ENCODE results near the gene ZIC4. TPM values are rescaled to one million over a fixed set of nuclear protein-coding genes. Genes with fewer than 3 reads are reported as not detected.

Gene ZIC4
- total RNA-seq, 1 donor from 2014 or later, result not detected

DNA sequence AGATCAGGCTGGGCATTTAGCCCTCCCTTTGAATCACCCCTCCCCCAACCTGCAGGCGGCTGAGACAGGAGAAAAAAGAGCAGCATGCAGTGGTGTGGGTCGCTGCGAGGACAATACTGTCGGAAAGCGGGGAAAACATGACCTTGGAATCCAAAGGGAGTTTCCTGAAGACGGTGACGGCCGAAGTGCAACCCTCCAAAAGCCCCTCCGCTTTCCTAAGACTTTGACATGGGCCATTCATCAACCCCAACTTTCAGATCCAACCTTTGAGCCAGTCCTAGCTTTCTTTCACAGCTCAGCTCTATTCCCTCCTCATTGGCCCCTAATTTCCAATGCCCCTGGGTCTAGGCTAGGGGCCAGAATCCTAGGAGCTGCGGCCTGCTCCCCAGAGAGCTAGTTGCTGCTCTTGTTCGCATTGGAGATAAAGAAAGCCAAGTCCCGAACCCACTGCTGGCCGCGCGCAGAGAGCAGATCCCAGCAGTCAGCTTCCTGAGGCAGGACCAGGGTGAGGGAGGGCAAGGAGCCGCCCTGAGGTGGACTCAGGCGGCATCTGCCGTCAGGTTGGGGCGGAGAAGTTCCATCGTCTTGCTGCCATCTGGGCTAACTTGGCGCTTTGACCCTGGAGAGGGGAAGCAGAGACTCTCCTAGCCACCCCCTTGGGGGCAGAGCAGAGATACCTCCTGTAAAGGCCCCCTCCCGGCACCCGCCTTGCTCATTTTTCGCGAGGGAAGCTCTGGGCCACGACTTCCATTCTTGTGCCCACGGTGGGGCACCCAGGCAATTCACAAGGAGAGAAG, 914 bp downstream of the ZIC4 start:
- DNase-seq (ENCODE audit: low read depth in 2 of 2), result no peak

DNA sequence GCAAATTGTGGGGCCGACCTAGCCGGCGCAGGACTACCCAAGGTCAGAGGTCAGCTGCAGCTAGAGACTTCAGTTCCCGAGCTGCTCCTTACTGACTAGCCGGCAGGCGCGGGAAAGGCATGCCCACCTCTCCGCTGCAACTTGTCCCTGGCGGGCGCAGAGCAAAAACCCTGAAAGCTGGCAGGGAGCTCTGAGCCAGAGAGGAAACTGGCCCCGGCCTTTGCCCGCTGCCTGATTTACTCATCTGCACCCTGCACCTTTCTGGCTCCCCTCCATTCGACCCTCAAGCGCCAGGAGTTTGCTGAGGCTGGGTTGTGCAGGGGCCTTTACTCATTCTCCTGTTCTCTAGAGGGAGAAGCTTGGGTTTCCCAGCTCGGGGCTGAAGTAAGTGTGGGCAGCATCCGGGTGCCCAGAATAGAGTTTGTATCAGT, 1.5 kb downstream of the ZIC4 start:
- DNase-seq (ENCODE audit: low read depth in 2 of 2), result no peak

DNA sequence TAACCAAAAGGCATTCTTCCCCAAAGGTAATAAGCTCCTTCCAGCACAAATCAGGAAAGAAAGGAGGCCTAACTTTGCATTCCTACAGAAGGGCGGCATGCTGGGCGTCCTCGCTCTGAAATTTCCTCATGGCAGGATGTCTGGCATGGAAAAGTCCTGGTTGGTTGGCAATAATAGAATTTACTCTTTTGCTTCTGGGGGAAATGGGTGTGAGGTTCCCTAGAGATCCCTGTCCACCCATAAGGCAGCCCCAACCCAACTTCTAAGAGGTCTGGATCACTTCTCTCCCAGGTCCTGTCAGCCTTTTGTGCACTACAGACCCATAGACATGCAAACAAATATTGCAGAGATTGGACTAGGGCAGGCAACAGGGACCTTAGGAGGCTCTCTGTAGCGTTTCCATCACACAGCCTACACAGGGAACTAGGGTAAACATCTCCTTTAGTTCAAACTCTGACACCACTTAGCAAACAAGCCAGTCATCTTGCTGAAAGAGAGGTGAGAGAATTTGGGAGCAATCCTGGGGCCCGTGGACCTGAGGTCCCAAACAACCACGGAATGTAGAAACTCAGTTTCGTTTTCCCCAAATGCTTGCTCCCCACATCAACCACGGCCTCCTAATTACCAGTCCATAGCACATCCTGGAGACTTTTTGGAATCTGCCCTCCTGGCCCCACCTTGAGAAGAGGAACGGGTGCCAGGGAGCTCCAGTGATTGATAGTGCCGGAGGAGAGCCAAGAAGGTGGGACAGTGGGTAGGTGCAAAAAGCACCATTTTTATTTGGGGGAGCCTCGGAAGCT, 2.1 kb downstream of the ZIC4 start:
- no peak for DNase-seq (ENCODE audit: low read depth in 2 of 2)

DNA sequence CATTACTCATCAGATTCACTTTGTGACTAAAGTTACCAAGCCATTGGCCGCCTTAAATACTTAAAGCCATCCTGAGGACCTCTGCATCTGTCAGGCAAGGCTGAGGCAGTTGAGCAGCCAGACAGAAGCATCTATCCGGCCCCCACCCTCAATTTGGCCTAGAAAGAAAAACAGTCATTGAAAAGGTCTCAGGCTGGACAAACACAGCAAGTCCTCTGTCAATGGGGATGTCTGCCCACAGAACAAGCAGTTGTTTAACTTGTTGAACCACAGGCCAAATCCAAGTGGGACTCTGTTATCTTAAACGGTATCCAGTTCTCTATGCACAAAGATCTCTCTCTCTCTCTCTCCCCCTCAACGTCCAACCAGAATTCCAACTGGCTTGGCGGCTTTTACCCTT, 2.8 kb downstream of the ZIC4 start:
- no peak for DNase-seq (ENCODE audit: low read depth in 2 of 2)

DNA sequence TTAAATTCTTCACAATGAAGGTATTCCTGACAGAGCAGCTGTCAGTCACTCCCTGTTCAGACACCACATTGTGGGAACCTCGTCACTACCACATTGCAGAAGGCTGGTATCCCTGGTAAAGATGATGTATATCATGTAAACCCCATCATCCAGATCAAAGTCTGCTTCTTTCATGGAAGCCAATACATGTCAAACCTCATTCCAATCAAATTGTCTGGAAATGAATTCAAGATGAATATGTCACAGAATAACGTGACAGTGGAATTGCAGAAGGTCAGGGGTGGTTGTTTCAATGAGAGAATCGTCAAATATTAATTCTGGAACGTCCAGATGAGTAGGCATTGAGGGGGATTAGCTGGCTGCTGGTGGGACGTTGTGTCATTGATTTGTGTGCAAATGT, 4.2 kb downstream of the ZIC4 start:
- DNase-seq (ENCODE audit: low read depth in 2 of 2), result no peak

DNA sequence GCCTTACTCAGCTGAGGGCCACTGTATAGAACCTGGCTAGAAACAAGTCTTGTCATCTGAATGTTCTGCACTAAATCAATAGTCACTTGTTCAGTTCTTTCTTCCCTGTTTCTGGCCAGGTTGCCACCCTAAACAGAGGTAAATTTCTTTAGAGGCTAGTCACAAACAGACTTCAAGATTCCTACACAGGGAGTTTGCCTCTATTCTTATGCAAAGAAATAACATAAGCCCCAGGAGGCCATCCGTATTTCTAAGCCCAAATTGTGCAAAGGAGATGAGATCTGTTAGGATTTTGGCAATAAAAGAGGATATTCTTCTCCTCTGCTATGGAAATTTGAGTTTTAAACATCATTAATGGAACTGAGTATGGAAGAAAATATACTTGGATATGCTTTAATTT, 4.9 kb downstream of the ZIC4 start:
- no peak for DNase-seq (ENCODE audit: low read depth in 2 of 2)

DNA sequence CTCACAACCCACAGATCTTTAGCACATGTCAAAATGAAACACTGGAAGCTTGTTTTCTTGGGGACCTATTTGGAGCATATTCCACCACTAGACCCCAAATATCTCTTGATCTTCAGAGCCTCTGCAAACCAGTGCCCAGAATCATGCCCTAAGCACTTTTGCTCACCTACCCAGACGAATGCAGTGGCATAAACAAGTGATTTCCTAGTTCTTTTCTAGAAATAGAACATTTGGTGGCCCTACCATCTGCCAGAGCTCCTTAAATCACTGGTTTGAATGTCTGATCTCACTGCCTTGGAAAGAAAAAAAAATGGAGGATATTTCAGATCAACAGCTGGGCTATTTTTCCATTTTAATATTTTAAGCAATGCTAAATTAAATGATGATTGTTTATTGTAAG, 5.3 kb downstream of the ZIC4 start:
- DNase-seq (ENCODE audit: low read depth in 2 of 2), result no peak

DNA sequence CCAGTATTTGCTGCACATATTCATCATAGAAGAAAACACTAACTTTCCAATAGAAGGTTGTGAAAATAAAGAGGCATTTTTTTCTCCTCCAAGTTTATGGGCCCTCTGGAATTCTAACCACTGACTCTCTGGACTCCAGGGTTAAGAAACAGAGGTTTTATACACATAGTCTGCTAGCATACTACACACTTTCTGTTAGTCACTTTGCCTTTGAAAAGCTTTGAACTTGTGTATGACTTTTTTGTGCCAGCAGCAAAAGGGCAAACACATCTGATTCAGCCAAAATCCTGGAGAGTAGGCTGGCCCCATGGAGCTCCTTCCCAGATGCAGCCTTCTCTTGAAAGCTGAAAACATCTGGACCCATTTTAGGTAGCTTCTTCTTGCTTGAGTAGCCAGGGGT, 6.2 kb downstream of the ZIC4 start:
- DNase-seq (ENCODE audit: low read depth in 2 of 2), result no peak

DNA sequence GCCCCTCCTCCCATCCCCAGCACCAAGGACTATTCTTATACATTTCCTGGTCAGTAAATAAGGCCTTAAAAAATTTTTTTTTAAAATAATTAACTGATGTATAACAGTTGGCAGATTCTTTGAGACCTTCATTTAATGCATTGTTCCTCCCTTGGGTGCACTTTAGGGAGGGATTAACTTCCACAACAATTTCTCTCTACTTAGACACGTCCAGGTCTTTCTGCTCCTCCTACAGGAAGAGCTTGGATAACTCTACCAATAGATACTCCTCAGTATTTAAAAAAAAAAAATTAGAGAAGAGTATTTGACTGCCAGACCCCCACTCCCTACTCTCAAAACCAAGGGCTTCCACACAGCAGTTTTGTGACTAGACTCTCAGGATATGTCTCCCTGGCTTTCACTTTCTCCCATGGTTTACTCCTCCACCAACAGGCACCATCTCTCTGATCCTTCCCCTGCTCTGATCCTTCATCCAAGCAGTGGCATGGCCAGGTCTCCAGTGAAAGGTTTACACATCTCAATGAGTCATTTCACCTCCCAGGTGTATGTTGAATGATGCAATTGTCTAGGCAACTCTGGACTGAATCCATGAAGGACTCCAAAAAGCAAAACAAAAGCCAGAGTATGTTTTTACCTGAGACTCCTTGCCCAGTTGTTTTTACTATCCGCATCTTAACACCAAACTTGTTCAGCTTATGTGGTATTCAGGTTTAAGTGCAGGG, 7.4 kb downstream of the ZIC4 start:
- no peak for DNase-seq (ENCODE audit: low read depth in 2 of 2)

DNA sequence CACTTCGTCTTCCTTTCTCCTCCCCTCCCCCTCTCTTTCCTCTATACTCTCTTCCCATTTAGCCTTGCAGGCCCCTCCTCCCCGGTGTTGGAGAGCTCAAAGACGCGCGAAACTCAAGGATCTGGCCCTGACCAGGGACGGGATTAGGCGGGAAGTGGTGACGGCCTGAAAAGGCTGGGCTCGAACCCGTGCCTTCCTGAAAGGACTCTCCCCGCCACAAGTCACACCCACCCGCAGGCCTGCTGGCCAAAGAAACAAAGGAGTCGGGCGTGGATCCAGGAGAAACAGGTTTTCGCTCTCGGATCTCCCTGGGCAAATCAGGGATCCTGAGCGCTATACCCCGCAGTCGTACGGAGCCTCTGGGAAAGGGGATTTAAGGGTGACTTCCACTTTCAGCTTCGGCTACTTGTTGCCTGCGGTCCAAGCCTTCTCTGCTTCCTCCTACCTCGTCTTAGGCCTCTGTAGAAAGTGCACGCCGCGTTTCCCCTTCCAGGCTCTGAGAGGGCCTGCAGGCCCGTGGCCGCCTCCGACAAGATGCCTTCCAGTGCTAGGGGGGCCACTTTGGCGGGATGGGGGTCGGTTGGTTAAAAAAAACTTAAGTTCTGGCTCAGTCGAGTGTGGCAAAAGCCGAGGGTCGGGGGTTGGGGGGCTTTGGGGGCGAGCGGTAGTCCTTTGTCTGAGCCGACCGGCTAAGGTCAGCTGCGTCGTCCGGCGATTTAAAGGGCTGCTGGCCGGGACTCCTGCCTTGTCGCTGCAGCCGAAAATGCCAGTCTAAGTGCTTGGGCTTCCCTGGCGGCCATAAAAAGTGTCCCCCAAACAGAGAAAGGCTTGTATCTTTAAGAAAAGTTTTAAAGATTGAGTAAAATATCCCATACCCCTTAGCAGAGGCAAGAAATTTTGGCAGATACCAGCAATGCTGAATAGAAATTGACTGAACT, 8.2 kb downstream of the ZIC4 start:
- no peak for DNase-seq (ENCODE audit: low read depth in 2 of 2)

DNA sequence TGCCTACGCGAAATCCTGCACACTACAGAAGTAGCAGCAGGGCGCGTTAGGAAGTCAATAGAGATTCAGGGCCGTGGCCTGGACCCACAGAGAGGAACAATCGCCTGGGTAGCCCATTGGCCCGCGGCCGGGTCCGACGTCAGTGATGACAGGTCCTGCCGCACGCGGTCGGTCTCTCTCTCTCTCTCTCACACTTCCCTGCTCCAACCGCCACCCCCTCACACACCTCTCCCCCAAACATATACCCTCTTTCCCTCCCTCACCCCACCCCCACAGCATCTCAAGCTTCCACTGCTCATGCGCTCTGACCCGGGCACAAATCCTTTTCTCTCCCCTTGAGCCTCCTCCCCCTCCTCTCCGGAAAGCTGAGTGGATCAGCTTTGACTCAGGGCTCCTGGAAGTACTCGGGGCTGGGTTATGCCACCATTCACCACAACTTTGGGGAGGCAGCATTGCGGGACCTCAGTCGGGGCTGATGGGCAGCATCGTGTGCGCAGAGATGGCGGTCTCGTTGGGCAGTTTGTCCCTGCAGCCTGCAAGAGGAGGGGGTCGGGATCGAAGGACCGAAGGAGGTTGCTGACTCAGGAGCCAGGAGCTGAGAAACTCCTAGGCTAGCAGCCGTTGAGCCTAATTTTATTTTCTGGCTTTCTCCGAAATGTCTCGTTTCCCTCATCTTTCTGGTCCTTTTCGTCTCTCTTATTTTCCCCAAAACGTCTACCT, 9.0 kb downstream of the ZIC4 start:
- no peak for DNase-seq (ENCODE audit: low read depth in 2 of 2)

DNA sequence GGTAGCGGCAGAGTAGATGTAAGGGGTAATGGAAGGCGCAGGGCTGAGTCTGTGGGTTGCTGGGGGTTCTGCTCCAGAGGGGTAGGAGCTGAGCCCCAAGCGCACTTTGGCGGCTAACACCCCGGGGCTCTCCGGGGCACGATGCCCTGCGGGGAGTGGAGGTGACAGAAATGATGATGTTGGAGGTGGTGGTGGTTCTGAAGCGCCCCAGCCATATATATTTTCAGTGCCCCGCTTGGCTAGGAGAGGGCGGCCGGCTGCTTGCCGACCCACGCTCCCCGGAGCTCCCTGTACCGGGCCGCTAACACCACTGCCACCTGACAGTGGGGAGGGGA, 9.7 kb downstream of the ZIC4 start:
- DNase-seq (ENCODE audit: low read depth in 2 of 2), result no peak

DNA sequence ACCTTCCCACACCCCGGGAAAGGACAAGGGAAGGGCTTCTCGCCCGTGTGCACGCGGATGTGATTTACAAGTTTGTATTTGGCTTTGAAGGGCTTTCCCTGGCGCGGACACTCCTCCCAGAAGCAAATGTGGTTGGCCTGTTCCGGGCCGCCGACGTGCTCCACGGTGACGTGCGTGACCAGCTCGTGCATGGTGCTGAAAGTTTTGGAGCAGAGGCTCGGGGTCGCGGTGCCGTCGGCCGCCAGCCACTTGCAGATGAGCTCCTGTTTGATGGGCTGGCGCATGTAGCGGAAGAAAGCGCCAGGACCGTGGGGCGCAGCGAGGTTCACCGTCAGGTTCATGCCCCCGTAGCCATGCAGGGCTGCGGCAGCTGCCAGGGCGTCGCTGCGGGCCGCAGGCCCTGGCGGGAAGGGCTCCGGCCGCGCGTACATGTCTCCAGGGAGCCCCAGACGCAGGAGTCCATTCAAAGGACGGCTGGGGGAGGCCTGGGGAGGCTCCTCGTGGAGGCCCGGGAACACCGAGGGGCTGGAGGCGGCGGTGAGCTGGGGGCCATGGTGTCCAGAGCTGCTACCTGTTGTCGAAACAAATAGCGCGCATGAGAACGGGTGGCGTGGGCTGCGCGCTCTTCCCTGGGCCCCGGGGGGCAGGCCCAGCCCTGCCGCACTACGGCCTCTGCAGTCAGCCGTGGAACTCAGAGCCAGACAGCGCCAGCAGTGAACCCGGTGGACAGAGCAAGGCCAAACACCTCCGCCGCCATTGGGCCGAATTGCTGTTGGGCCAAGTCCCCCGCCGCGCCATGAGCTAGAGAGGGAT, 10.2 kb downstream of the ZIC4 start:
- DNase-seq (ENCODE audit: low read depth in 2 of 2), result no peak

DNA sequence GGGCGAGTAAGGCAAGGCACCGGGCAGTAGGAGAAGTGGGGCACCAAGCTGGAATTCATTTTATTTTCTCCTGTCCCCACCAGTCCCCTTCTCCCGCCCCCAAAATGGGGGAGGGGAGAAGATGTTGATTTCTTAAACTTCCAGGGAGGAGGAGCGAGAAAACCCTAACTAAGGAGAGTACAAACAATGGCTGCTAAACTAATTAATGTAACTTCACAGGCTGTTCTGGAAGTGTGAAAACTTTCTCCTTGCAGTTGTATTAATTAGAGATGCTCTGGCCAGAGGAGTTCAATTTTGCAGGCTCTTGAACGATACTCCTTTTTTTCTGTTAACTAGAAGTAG, 11.5 kb downstream of the ZIC4 start:
- no peak for DNase-seq (ENCODE audit: low read depth in 2 of 2)

DNA sequence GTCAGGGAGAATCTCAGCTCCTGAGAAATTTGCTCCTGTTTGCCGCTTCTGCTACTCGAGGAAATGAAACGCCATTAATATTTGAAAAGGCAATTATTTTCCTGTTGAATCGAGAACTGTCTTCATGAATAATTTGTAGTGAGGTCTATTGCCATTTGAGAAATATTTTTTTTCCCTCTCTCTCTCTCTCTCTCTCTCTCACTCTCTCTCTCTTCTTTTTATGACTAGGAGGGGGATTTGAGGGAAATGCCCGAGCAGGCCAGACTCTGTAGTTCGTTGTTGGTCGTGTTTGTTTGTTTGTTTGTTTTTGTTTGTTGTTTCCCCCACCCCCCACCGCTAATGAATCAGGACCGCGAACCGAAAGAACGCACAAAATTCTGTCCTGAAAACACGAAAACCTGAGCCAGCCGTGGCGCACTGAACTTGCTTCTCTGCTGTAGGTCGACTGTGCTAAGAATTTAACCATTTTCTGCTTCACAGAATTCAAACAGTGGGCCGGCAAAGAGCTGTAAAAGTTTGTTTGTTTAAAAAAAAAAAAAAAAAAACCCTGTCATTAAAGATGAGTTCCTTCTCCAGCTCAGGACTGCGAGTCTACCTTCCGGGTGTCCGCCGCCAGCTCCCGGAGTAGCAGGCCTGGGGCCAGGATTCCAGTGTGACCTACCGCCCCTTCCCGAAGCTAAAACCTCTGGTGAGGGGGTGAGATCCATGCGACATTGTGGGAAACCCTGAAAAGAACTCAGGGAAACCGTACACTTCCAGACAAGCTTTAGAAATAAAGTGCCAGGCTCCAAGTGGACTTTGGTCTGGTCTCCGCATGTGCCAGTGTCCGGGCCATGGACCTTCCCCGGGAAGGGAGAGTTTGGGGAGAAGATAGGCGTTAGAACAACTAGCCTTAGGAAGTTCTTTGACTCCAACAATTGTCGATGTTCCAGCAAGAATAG, 12.1 kb downstream of the ZIC4 start:
- no peak for DNase-seq (ENCODE audit: low read depth in 2 of 2)

DNA sequence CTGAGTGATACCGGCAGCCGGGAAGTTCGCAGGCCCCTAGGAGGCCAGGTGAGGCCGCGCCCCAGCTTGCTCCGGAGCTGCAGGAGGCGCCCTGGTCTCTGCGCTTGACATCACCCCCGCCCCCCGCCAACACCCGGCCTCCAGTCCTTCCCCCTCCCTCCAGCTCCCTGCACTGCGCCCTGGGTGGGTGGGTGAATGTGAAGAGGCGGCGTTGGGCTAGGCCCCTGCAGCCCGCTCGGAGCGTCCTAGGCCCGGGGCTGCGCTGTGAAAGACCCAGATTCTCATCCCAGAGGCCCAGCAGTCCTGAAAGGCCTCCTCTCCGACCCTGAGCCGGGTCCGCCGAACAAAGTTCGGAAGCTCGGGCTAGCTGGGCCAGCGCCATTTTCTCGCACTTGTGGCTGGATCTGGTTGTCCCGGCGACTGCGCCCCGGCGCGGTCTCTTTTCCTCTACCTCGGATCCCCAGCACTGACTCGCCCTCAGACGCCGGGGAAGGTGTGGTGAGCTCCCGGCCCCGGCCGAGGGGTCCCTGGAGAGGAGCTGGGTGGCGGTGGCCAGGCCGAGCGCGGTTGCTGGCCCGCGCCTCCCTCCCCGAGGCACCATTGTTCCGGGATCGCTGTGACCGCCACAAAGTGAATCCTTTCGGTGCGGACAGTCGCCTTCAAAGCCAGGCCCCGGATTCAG, 12.9 kb downstream of the ZIC4 start:
- DNase-seq (ENCODE audit: low read depth in 2 of 2), result no peak

DNA sequence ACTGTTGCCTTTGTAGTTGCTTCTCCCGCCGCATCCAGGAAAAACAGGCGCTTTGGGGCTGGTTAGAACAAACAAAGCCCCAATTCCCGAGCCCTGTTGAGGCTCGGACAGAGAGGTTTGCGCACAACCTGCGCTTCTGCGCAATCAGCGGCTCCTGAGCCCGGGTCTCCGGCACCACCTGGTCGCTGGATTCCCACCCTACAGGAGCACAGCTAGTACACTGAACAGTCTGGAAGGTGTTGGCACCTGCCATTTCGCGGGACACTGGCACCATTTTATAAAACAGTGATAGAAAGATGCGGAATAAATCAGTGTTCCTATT, 13.8 kb downstream of the ZIC4 start:
- no peak for DNase-seq (ENCODE audit: low read depth in 2 of 2)
